Activated CD4-positive, alpha-beta T cell treated with anti-CD3 and anti-CD28 coated beads for 36 hours (primary cell): ENCODE results near the gene OVCH2. TPM values are rescaled to one million over a fixed set of nuclear protein-coding genes. Genes with fewer than 3 reads are reported as not detected.
A peak's percentile ranks its signal among the peaks of the same experiment; 100 is the strongest.
"Not testable (repeated sequence)": the region's sequence is repeated elsewhere in the genome, so short reads cannot be mapped to it uniquely, and the experiment has no call there.

Experiments
- ATAC-seq: fragments of 200-7000 bp; cut with Tn5 transposase; one replicate; pipeline ENCODE4 v1.10.0; 2021; ENCODE audit warnings: mild to moderate bottlenecking, moderate library complexity
- CTCF ChIA-PET: fragments of 350-600 bp; sonication (Branson Sonifier 250); formaldehyde crosslinking; loops from one replicate; lab custom pipeline; 2021; ENCODE audit warnings: antibody characterized with exemption; lab: Charles Lee
- POLR2A ChIA-PET: fragments of 350-600 bp; sonication (Branson Sonifier 250); formaldehyde crosslinking; loops from one replicate; lab custom pipeline; 2021; ENCODE audit warnings: antibody characterized with exemption, inconsistent platforms; lab: Charles Lee
- DNase-seq: peaks from one replicate; pipeline ENCODE4 v3.0.0-alpha.2; 2020
- H3K27ac Mint-ChIP-seq: one replicate; pipeline ENCODE4 v1.8.0; 2021; ENCODE audit warnings: mixed read lengths
- H3K27me3 Mint-ChIP-seq: one replicate; pipeline ENCODE4 v1.8.0; 2021; ENCODE audit warnings: mixed read lengths
- H3K36me3 Mint-ChIP-seq: one replicate; pipeline ENCODE4 v1.8.0; 2021; ENCODE audit warnings: low read depth, mixed read lengths
- H3K4me1 Mint-ChIP-seq: one replicate; pipeline ENCODE4 v1.8.0; 2021; ENCODE audit warnings: mixed read lengths
- H3K4me3 Mint-ChIP-seq: one replicate; pipeline ENCODE4 v1.8.0; 2021; ENCODE audit warnings: mild to moderate bottlenecking, moderate library complexity, mixed read lengths
- H3K9me3 Mint-ChIP-seq: one replicate; pipeline ENCODE4 v1.8.0; 2021; ENCODE audit warnings: low read depth, mixed read lengths
- intact Hi-C, 2 experiments: fragments of 100-400 bp; cut with DNase I in 1 of 2; cut with micrococcal nuclease in 1 of 2; formaldehyde crosslinking; loops; one replicate each; pipeline versions ENCODE4 v1.14.2 to v1.15.1; 2022 to 2024; cut with DNase I, micrococcal nuclease
- total RNA-seq, 2 experiments: library from RNA; stranded (reverse); gene quantifications; one replicate each; pipeline ENCODE4 v1.2.3, GENCODE V29; 2021

Gene OVCH2
- total RNA-seq, 2 experiments from 2014 or later, result not detected

- H3K4me3 Mint-ChIP-seq, result no peak overlapping the region
- peaks cover 2% of the 10 kb centered on the region for H3K36me3 Mint-ChIP-seq
- CTCF ChIA-PET, result no interaction called here
- DNase-seq, result peak; percentile 73
- peak; percentile 76 for ATAC-seq
- intact Hi-C loops, result loop anchor here in 1 of 2 experiments (10.0 kb wide), 1 partner anchor 1967 kb away; no protein-coding TSS in a partner anchor
- POLR2A ChIA-PET, result no interaction called here
- peaks cover 32% of the 10 kb centered on the region for H3K27me3 Mint-ChIP-seq
- no peak overlapping the region for H3K27ac Mint-ChIP-seq
- H3K4me1 Mint-ChIP-seq, result peaks cover 33% of the 10 kb centered on the region
- H3K9me3 Mint-ChIP-seq, result no peaks in the 10 kb centered on the region
Observed at GRCh38 chr11:7671347-7672215, 34.7 kb downstream of the OVCH2 start.

GRCh38 chr11:7670641-7671040, 35.6 kb downstream of the OVCH2 start:
- Mint-ChIP-seq H3K9me3 (no peaks in the 10 kb centered on the region), H3K27ac (no peak overlapping the region), H3K36me3 (peaks cover 2% of the 10 kb centered on the region), H3K4me1 (peaks cover 35% of the 10 kb centered on the region), H3K4me3 (no peak overlapping the region), H3K27me3 (peaks cover 26% of the 10 kb centered on the region)
- intact Hi-C loops, result loop anchor here in 1 of 2 experiments (10.0 kb wide), 1 partner anchor 1966 kb away; no protein-coding TSS in a partner anchor
- DNase-seq, result no peak
- no peak for ATAC-seq
- CTCF ChIA-PET, result interaction anchor here (1.5 kb wide), 1 partner anchor 17 kb away, joined by 4 read pairs; no protein-coding TSS in a partner anchor
- POLR2A ChIA-PET, result no interaction called here

GRCh38 chr11:7668911-7669310, 37.4 kb downstream of the OVCH2 start:
- DNase-seq (no peak), ATAC-seq (no peak)
- no peak overlapping the region for H3K27ac Mint-ChIP-seq
- peaks cover 31% of the 10 kb centered on the region for H3K4me1 Mint-ChIP-seq
- ChIA-PET POLR2A (no interaction called here), CTCF (interaction anchor here (0.6 to 1.0 kb wide), 3 partner anchors 9 to 316 kb away, joined by 3 read pairs; no protein-coding TSS in a partner anchor)
- H3K4me3 Mint-ChIP-seq, result no peak overlapping the region
- H3K9me3 Mint-ChIP-seq, result no peaks in the 10 kb centered on the region
- H3K27me3 Mint-ChIP-seq, result peaks cover 9% of the 10 kb centered on the region
- intact Hi-C loops, result loop anchor here (5.0 kb wide), 2 partner anchors 227 to 317 kb away; no protein-coding TSS in a partner anchor
- H3K36me3 Mint-ChIP-seq, result peaks cover 2% of the 10 kb centered on the region

GRCh38 chr11:7668464-7668863, 37.8 kb downstream of the OVCH2 start:
- Mint-ChIP-seq H3K4me3 (no peak overlapping the region), H3K27me3 (peaks cover 8% of the 10 kb centered on the region), H3K4me1 (peaks cover 30% of the 10 kb centered on the region), H3K9me3 (no peaks in the 10 kb centered on the region), H3K27ac (no peak overlapping the region), H3K36me3 (peaks cover 2% of the 10 kb centered on the region)
- DNase-seq (no peak), ATAC-seq (no peak)
- POLR2A ChIA-PET, result no interaction called here
- intact Hi-C loops, result loop anchor here (5.0 kb wide), 2 partner anchors 226 to 316 kb away; no protein-coding TSS in a partner anchor
- CTCF ChIA-PET, result interaction anchor here (0.6 to 1.2 kb wide), 3 partner anchors 9 to 161 kb away, joined by 3 to 4 read pairs (median 3); no protein-coding TSS in a partner anchor

- ATAC-seq (no peak), DNase-seq (no peak)
- Mint-ChIP-seq H3K27ac (no peak overlapping the region), H3K27me3 (peaks cover 4% of the 10 kb centered on the region), H3K36me3 (peaks cover 2% of the 10 kb centered on the region), H3K9me3 (no peaks in the 10 kb centered on the region), H3K4me1 (peaks cover 20% of the 10 kb centered on the region), H3K4me3 (no peak overlapping the region)
- POLR2A ChIA-PET, result interaction anchor here (0.6 kb wide), 1 partner anchor 735 kb away, joined by 3 read pairs; no protein-coding TSS in a partner anchor
- CTCF ChIA-PET, result interaction anchor here (1.2 to 2.2 kb wide), 5 partner anchors 9 to 388 kb away, joined by 3 to 9 read pairs (median 6); partner anchors contain the start of gene PPFIBP2
- intact Hi-C loops, result loop anchor here (5.0 kb wide), 2 partner anchors 225 to 315 kb away; no protein-coding TSS in a partner anchor
Observed at GRCh38 chr11:7667460-7667859, 38.8 kb downstream of the OVCH2 start.

- Mint-ChIP-seq H3K27ac (no peak overlapping the region), H3K9me3 (no peaks in the 10 kb centered on the region), H3K36me3 (peaks cover 3% of the 10 kb centered on the region), H3K27me3 (no peaks in the 10 kb centered on the region), H3K4me3 (no peak overlapping the region), H3K4me1 (peaks cover 9% of the 10 kb centered on the region)
- ATAC-seq, result no peak
- DNase-seq, result no peak
- intact Hi-C loops, result loop anchor here (5.0 kb wide), 2 partner anchors 224 to 314 kb away; no protein-coding TSS in a partner anchor
- CTCF ChIA-PET, result interaction anchor here (0.9 to 2.2 kb wide), 9 partner anchors 9 to 156 kb away, joined by 3 to 9 read pairs (median 4); partner anchors contain the start of gene PPFIBP2
- POLR2A ChIA-PET, result no interaction called here
Observed at GRCh38 chr11:7666292-7666866, 39.9 kb downstream of the OVCH2 start.

GRCh38 chr11:7665473-7666291, 40.6 kb downstream of the OVCH2 start:
- no peaks in the 10 kb centered on the region for H3K9me3 Mint-ChIP-seq
- H3K27me3 Mint-ChIP-seq, result no peaks in the 10 kb centered on the region
- peak; percentile 98 for ATAC-seq
- peaks cover 3% of the 10 kb centered on the region for H3K36me3 Mint-ChIP-seq
- ChIA-PET POLR2A (interaction anchor here (0.5 kb wide), 1 partner anchor 11 kb away, joined by 3 read pairs; no protein-coding TSS in a partner anchor), CTCF (interaction anchor here (0.6 to 2.2 kb wide), 19 partner anchors 8 to 568 kb away, joined by 3 to 9 read pairs (median 4); no protein-coding TSS in a partner anchor)
- peak; percentile 90 for DNase-seq
- no peak overlapping the region for H3K27ac Mint-ChIP-seq
- H3K4me1 Mint-ChIP-seq, result peaks cover 6% of the 10 kb centered on the region
- no peak overlapping the region for H3K4me3 Mint-ChIP-seq
- intact Hi-C loops, result loop anchor here (1.0 to 5.0 kb wide), 6 partner anchors 94 to 567 kb away; partner anchors contain the start of gene PPFIBP2 (in 2 of the 2)

- Mint-ChIP-seq H3K4me1 (peaks cover 4% of the 10 kb centered on the region), H3K27ac (no peak overlapping the region), H3K36me3 (peaks cover 3% of the 10 kb centered on the region), H3K9me3 (no peaks in the 10 kb centered on the region), H3K27me3 (no peaks in the 10 kb centered on the region), H3K4me3 (no peak overlapping the region)
- POLR2A ChIA-PET, result no interaction called here
- DNase-seq (no peak), ATAC-seq (no peak)
- CTCF ChIA-PET, result interaction anchor here (0.6 to 1.7 kb wide), 9 partner anchors 8 to 567 kb away, joined by 3 to 9 read pairs (median 4); no protein-coding TSS in a partner anchor
- intact Hi-C loops, result loop anchor here (1.0 to 5.0 kb wide), 6 partner anchors 94 to 566 kb away; partner anchors contain the start of gene PPFIBP2 (in 2 of the 2)
Observed at GRCh38 chr11:7664867-7665266, 41.4 kb downstream of the OVCH2 start.

- H3K4me3 Mint-ChIP-seq, DNase-seq, H3K36me3 Mint-ChIP-seq, H3K9me3 Mint-ChIP-seq, H3K27me3 Mint-ChIP-seq, CTCF ChIA-PET, POLR2A ChIA-PET, intact Hi-C loops, ATAC-seq, H3K4me1 Mint-ChIP-seq, H3K27ac Mint-ChIP-seq: not testable (repeated sequence)
Observed at GRCh38 chr11:7663531-7663930, 42.7 kb downstream of the OVCH2 start.

- Mint-ChIP-seq H3K27ac (no peak overlapping the region), H3K9me3 (no peaks in the 10 kb centered on the region), H3K36me3 (peaks cover 10% of the 10 kb centered on the region), H3K4me1 (no peaks in the 10 kb centered on the region), H3K4me3 (no peak overlapping the region), H3K27me3 (no peaks in the 10 kb centered on the region)
- ChIA-PET POLR2A (no interaction called here), CTCF (interaction anchor here (0.5 to 1.8 kb wide), 7 partner anchors 8 to 1150 kb away, joined by 3 to 4 read pairs (median 3); no protein-coding TSS in a partner anchor)
- DNase-seq (peak; percentile 43), ATAC-seq (peak; percentile 66)
- intact Hi-C loops, result no loop called here
Observed at GRCh38 chr11:7657306-7658025, 48.8 kb downstream of the OVCH2 start.
